ENCODE results near the gene IL22RA2.

- TF ChIP-seq CTCF (IDR thresholded peaks at IDR 0.05): no peak
- no peak for TF ChIP-seq POLR2A (IDR thresholded peaks at IDR 0.05)
These were observed 26.2 kb downstream of the IL22RA2 start for GRCh38 chr6:137147195-137147594.

All from uterus (tissue), 2 donors.